ENCODE data around the gene MYLK.

DNA sequence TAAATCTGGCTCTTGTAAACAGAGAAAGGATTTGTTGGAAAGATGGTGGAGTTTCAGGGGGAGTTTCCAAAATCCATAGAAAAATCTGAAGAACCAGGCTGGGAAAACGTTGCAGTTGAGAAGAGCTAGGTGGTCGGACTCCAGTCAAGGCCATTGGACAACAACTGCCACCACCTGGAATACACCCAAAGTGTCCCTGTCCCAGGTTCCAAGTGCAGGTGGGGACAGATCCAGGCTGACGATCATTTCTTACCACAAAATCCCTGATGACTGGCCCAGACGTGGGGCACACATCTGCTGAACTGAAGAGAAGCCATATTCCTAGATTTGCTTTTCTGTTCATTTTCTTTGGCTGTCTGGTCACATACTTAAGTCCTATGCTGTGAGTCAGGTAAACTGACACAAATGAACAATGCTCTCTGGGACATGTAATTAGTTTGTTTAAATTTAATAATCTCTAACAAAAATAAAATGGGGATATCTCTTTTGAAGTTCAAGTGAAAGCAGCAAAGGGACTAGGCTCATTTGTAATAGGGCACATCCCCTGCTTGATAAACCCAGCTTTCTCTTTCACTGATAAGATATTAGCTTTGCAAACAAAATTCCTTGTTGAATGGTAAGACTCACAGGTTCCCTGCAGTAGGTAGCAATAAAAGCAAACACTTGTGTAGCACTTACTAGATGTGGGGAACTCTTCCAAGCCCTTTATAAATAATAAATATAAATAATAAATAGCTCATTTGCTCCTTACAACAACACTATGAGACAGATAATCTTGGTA, 88.5 kb downstream of the MYLK start:
- TF ChIP-seq, protein P1, sequence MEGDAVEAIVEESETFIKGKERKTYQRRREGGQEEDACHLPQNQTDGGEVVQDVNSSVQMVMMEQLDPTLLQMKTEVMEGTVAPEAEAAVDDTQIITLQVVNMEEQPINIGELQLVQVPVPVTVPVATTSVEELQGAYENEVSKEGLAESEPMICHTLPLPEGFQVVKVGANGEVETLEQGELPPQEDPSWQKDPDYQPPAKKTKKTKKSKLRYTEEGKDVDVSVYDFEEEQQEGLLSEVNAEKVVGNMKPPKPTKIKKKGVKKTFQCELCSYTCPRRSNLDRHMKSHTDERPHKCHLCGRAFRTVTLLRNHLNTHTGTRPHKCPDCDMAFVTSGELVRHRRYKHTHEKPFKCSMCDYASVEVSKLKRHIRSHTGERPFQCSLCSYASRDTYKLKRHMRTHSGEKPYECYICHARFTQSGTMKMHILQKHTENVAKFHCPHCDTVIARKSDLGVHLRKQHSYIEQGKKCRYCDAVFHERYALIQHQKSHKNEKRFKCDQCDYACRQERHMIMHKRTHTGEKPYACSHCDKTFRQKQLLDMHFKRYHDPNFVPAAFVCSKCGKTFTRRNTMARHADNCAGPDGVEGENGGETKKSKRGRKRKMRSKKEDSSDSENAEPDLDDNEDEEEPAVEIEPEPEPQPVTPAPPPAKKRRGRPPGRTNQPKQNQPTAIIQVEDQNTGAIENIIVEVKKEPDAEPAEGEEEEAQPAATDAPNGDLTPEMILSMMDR (IDR thresholded peaks at IDR 0.05; ENCODE audit: poor library complexity) = no peak
- TF ChIP-seq EZH2 (IDR thresholded peaks at IDR 0.05; ENCODE audit: borderline replicate concordance) = no peak
